Progenitor cell of endocrine pancreas (in vitro differentiated cells): ENCODE results near the gene VGLL4. TPM values are rescaled to one million over a fixed set of nuclear protein-coding genes. Genes with fewer than 3 reads are reported as not detected.

ENCODE experiments used
- DNase-seq: peaks from one replicate; pipeline ENCODE4 v3.0.0; 2021; ENCODE audit warnings: low spot score; ENCODE audit not compliant: unreplicated experiment
- H3K27ac Mint-ChIP-seq: 2 replicates; pipeline ENCODE4 v1.8.0; 2021; ENCODE audit warnings: mild to moderate bottlenecking, moderate library complexity, mixed read lengths
- H3K27me3 Mint-ChIP-seq: 2 replicates; pipeline ENCODE4 v1.8.0; 2021; ENCODE audit warnings: mixed read lengths
- H3K36me3 Mint-ChIP-seq: 2 replicates; pipeline ENCODE4 v1.8.0; 2022; ENCODE audit warnings: mixed read lengths; ENCODE audit not compliant: insufficient read depth
- H3K4me1 Mint-ChIP-seq: 2 replicates; pipeline ENCODE4 v1.8.0; 2021; ENCODE audit warnings: low read depth, mixed read lengths
- H3K4me3 Mint-ChIP-seq: 2 replicates; pipeline ENCODE4 v1.8.0; 2021; ENCODE audit warnings: low read depth, mild to moderate bottlenecking, moderate library complexity, mixed read lengths
- H3K9me3 Mint-ChIP-seq: 2 replicates; pipeline ENCODE4 v1.8.0; 2021; ENCODE audit warnings: low read depth, mixed read lengths
- CTCF ChIP-seq: fragments of 200-600 bp; sonication (generic); IDR thresholded peaks from one replicate; pipeline ENCODE4 v1.5.0; 2021; ENCODE audit warnings: antibody characterized with exemption, mild to moderate bottlenecking; ENCODE audit not compliant: unreplicated experiment
- total RNA-seq: library from RNA; stranded (reverse); gene quantifications from 2 replicates; pipeline ENCODE4 v1.2.1, GENCODE V29; 2021

The VGLL4 gene
- total RNA-seq, 1 donor from 2014 or later, result 93.2 TPM

DNA sequence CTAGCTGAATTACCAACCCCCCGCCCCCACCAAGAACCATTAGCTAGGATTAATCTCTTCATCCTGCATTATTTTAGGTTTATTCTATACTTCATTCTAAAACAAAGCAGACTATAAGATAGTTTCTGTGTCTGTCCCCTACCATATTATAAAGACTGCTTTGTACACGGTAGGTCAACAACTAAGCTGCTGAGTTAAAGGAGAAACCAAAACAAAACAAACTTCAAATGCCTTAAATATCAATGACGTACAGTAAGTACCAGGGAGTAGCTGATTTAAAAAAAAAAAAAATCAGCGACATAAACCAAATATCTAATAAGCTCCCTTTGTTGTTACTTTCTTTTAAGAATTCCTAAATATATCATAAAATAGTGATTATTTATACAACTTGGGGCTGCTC is 7.8 kb upstream of the VGLL4 start:
- Mint-ChIP-seq H3K9me3 (no peaks in the 10 kb centered on the region), H3K4me3 (no peak overlapping the region), H3K27ac (no peak overlapping the region), H3K36me3 (no peaks in the 10 kb centered on the region), H3K4me1 (no peaks in the 10 kb centered on the region), H3K27me3 (no peaks in the 10 kb centered on the region)
- DNase-seq, result no peak
- TF ChIP-seq CTCF, result no peak

DNA sequence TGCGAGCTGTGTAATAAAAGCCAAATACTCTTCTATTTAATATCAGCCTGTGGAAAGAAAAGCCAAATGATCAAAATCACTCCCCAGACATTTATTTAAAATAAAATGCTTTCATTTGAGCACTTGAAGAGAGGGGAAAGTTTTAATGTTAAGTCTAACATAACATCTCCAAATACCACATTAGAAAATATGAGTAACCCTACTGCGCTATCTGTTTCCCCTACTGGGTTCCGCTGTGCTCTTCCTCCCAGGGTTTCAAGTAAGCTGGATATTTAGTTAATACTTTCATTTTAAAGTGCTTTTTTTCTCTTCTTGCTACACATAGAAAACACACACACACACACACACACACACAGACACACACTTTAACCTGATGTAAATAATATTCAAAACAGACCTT is 6.7 kb upstream of the VGLL4 start:
- Mint-ChIP-seq H3K27me3 (no peaks in the 10 kb centered on the region), H3K4me1 (no peaks in the 10 kb centered on the region), H3K36me3 (no peaks in the 10 kb centered on the region), H3K4me3 (no peak overlapping the region), H3K9me3 (no peaks in the 10 kb centered on the region), H3K27ac (no peak overlapping the region)
- no peak for DNase-seq
- no peak for TF ChIP-seq CTCF

GRCh38 chr3:11648735-11649134 is 5.0 kb upstream of the VGLL4 start:
- Mint-ChIP-seq H3K9me3 (no peaks in the 10 kb centered on the region), H3K27me3 (no peaks in the 10 kb centered on the region), H3K4me1 (peaks cover 4% of the 10 kb centered on the region), H3K27ac (no peak overlapping the region), H3K4me3 (no peak overlapping the region), H3K36me3 (no peaks in the 10 kb centered on the region)
- no peak for DNase-seq
- no peak for TF ChIP-seq CTCF

DNA sequence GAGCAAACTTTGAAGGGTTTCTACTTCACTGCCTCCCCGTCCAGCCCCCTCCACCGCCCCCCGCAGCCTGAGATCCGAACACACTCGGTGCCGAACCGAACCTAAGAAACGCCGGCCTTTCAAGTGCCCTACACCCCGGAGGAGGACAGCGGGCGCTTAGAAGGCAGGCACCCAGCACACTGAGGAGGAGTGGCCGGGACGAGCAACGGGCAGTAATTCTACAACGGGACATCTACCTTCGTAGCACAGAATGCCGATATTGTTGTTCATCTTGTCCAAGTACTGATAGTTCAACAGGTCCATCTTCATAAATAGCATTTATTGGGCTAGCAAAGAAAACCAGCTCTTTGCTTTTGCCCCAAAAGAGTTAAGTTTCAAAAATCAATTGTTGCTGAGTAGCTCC is 513 bp downstream of the VGLL4 start:
- no peaks in the 10 kb centered on the region for H3K9me3 Mint-ChIP-seq
- TF ChIP-seq CTCF, result no peak
- H3K4me1 Mint-ChIP-seq, result peaks cover 35% of the 10 kb centered on the region
- H3K27me3 Mint-ChIP-seq, result no peaks in the 10 kb centered on the region
- H3K4me3 Mint-ChIP-seq, result peak overlapping the region; percentile 99
- no peaks in the 10 kb centered on the region for H3K36me3 Mint-ChIP-seq
- peak; percentile 18 for DNase-seq
- H3K27ac Mint-ChIP-seq, result peak overlapping the region; percentile 99

DNA sequence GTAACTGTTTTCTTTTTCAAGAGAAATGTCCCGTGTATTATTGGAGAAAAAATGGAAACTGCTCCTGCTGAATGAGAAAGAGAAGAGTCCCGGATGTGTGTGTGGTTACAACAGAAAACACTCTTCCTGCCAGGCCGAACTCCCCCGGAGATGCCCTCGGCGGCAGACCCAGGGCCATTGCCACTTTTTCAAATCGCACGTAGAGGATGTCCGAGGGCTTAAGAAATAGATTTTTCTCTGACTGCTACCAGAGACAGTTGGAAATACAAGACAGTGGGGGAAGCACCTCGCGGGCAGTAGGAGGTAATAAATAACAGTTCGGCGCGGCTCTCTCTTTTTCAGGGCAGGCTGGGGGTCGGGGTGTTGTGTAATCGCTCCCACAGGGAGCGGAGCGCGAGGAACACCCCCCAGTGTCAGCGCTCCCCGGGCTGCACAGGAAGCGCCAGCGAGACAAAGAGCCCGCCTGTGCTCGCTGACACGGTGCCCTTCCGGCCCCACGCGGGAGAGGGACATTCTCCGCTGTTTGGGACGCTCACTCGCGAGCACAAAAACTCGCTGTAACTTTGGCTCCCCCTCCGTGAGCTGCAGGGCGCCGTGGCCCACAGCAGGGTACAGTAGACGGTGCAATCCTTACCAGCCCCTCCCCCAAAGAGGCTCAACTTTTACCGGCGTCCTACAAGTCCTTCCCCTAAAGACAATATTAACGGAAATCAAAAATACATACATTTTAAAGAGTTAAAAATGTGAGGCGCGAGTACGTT is 1.1 kb downstream of the VGLL4 start:
- no peaks in the 10 kb centered on the region for H3K36me3 Mint-ChIP-seq
- peak overlapping the region; percentile 99 for H3K27ac Mint-ChIP-seq
- TF ChIP-seq CTCF, result no peak
- DNase-seq, result peak; percentile 21
- H3K4me1 Mint-ChIP-seq, result peaks cover 41% of the 10 kb centered on the region
- peak overlapping the region; percentile 99 for H3K4me3 Mint-ChIP-seq
- no peaks in the 10 kb centered on the region for H3K27me3 Mint-ChIP-seq
- no peaks in the 10 kb centered on the region for H3K9me3 Mint-ChIP-seq
